ENCODE measurements around the gene CCNC.
A peak's percentile ranks its signal among the peaks of the same experiment; 100 is the strongest.

Gene CCNC

GRCh38 chr6:99591673-99592364, 23.4 kb upstream of the CCNC start:
- no peak for TF ChIP-seq CTCF (conservative IDR thresholded peaks at IDR 0.05)

GRCh38 chr6:99590728-99591672, 22.5 kb upstream of the CCNC start:
- no peak overlapping the region for H3K27ac ChIP-seq
- TF ChIP-seq CTCF (conservative IDR thresholded peaks at IDR 0.05), result no peak

More at GRCh38 chr6:99591673-99592364, 23.4 kb upstream of the CCNC start:
- H3K27ac ChIP-seq, result no peak overlapping the region

- no peak for TF ChIP-seq CTCF (conservative IDR thresholded peaks at IDR 0.05)
Measured at GRCh38 chr6:99589907-99590493, 21.5 kb upstream of the CCNC start.

GRCh38 chr6:99589290-99589672, 20.8 kb upstream of the CCNC start:
- TF ChIP-seq CTCF (conservative IDR thresholded peaks at IDR 0.05), result no peak
- peak overlapping the region; percentile 86 for H3K27ac ChIP-seq

More at GRCh38 chr6:99589907-99590493, 21.5 kb upstream of the CCNC start:
- peak overlapping the region; percentile 86 for H3K27ac ChIP-seq

GRCh38 chr6:99588618-99589289, 20.3 kb upstream of the CCNC start:
- H3K27ac ChIP-seq, result peak overlapping the region; percentile 86
- TF ChIP-seq CTCF (conservative IDR thresholded peaks at IDR 0.05), result peak; percentile 89

GRCh38 chr6:99587792-99588191, 19.3 kb upstream of the CCNC start:
- TF ChIP-seq CTCF (conservative IDR thresholded peaks at IDR 0.05), result no peak

More at GRCh38 chr6:99587792-99588191, 19.3 kb upstream of the CCNC start:
- H3K27ac ChIP-seq, result peak overlapping the region; percentile 86

Data from VCaP (cell line).